Kidney epithelial cell (primary cell): ENCODE data around the gene ATP5ME. TPM values are rescaled to one million over a fixed set of nuclear protein-coding genes. Genes with fewer than 3 reads are reported as not detected.

ENCODE experiments used
- DNase-seq: peaks from one replicate; pipeline ENCODE4 v3.0.0-alpha.2; 2010; ENCODE audit warnings: low read depth
- H3K27me3 ChIP-seq: 2 replicates; pipeline ENCODE4 v1.6.0; 2011; ENCODE audit warnings: low read length; ENCODE audit not compliant: control insufficient read depth, insufficient read depth
- H3K36me3 ChIP-seq: 2 replicates; pipeline ENCODE4 v1.5.1; 2011; ENCODE audit warnings: low read length; ENCODE audit not compliant: control insufficient read depth, insufficient read depth
- H3K4me3 ChIP-seq: 2 replicates; pipeline ENCODE4 v1.5.1; 2011; ENCODE audit warnings: low read depth, mild to moderate bottlenecking, control low read depth, low read length
- total RNA-seq: library from RNA; depleted of rRNA; stranded (reverse); fragments of >200 nt; gene quantifications from 2 replicates; pipeline ENCODE4 v1.2.3, GENCODE V29; 2015
- TF ChIP-seq, protein P1 (sequence below): IDR thresholded peaks from 2 replicates; pipeline ENCODE4 v1.5.1; 2011; ENCODE audit warnings: mild to moderate bottlenecking, moderate library complexity, low read length, control low read depth, inconsistent platforms; ENCODE audit not compliant: insufficient read depth, poor library complexity, severe bottlenecking

Gene ATP5ME
- total RNA-seq, 1 donor from 2014 or later: 116 TPM

DNA sequence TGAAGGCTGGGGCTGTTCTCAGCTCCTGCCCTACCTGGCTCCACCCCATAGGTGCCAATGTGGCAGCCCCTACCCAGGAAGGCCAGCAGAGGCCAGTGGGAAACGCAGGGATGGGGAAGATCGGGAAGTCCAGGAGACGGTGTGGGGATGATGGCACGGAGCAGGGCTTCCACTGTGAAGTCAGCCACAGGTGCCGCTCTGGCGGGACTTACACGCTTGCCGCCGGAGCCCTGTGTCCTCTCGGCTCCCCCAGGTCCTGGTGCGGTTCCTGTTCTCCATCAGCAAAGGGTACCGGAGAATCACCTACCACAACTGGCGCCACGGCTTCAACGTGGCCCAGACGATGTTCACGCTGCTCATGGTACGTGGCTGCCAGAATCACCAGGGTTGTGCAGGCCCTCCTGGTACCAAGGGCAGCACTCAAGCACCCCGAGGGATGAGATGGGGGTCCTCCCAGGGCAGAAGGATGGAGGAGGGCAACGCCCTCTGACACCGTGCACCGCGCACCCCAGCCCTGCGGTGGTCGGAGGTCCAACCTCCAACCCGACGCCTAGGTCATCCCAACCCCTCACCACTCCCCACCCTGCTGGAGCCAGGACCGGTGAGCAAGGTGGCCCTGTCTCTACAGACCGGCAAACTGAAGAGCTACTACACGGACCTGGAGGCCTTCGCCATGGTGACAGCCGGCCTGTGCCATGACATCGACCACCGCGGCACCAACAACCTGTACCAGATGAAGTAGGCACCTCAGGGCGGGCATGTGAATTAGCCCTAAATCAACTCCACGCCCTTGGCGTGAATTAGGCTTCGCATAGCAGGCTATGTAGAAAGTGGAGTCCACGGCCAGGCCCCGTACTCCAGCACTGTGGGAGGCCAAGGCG is 12.0 kb downstream of the ATP5ME start:
- Histone ChIP-seq H3K36me3 (no peaks in the 10 kb centered on the region), H3K4me3 (no peak overlapping the region), H3K27me3 (peaks cover 3% of the 10 kb centered on the region)
- TF ChIP-seq, protein P1, sequence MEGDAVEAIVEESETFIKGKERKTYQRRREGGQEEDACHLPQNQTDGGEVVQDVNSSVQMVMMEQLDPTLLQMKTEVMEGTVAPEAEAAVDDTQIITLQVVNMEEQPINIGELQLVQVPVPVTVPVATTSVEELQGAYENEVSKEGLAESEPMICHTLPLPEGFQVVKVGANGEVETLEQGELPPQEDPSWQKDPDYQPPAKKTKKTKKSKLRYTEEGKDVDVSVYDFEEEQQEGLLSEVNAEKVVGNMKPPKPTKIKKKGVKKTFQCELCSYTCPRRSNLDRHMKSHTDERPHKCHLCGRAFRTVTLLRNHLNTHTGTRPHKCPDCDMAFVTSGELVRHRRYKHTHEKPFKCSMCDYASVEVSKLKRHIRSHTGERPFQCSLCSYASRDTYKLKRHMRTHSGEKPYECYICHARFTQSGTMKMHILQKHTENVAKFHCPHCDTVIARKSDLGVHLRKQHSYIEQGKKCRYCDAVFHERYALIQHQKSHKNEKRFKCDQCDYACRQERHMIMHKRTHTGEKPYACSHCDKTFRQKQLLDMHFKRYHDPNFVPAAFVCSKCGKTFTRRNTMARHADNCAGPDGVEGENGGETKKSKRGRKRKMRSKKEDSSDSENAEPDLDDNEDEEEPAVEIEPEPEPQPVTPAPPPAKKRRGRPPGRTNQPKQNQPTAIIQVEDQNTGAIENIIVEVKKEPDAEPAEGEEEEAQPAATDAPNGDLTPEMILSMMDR: no peak
- DNase-seq: no peak

DNA sequence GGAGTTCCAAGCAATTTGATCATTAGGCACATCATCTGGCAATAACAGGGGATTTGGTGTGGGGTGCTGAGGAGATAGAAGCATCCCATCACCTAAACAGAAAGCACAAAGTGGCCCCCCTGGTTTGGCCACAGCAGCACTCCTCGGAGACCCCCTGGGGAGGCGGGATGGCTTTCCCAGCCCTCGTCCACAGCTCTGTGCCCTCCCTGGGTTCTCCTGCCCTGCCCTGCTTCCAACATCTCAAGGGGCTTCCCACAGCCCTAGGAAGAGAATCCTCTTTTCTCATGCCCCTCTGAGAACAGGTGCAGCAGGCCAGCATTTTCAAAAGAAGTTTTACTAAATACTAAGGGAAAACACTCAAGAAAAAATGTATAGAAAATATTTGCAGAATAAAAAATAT is 12.8 kb downstream of the ATP5ME start:
- TF ChIP-seq, protein P1: no peak

DNA sequence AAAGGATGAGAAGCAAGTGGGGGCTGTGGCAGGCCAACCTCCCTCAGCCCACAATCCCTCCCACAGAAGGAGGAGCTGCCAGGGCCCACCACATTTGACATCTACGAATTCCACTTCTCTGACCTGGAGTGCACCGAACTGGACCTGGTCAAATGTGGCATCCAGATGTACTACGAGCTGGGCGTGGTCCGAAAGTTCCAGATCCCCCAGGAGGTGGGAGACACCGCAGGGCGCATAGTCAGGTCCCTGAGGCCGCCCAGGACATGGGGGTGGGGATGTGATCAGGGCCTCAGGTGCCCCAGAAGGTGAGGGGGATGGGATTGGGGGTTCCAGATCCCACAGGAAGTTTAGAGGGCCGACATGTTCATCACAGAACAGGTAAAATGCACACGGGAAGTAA is 13.7 kb downstream of the ATP5ME start:
- TF ChIP-seq, protein P1: no peak
- Histone ChIP-seq H3K4me3 (no peak overlapping the region), H3K27me3 (peaks cover 4% of the 10 kb centered on the region), H3K36me3 (no peaks in the 10 kb centered on the region)
- DNase-seq: no peak

More for the DNA sequence above, 12.8 kb downstream of the ATP5ME start:
- peaks cover 3% of the 10 kb centered on the region for H3K27me3 ChIP-seq
- H3K36me3 ChIP-seq: no peaks in the 10 kb centered on the region
- no peak for DNase-seq
- H3K4me3 ChIP-seq: no peak overlapping the region

DNA sequence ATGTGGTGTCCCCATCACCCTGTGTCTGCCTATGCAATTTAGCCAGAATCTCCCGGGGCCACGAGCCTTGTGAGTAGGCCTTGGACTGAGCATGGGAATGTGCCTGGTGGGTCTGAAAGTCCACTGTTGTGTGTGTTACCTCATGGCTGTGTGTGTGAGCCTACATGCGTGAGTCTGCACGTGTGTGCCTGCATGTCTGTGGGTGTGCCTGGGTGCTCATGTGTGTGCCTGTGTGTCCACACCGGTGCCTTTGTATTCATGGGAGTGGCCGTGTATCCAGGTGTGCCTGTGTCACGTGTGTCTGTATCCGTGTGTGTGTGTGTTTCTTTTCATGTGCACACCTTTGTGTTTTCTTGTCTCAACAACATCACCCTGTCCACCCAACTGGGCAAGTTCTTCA is 14.2 kb downstream of the ATP5ME start:
- Histone ChIP-seq H3K27me3 (peaks cover 9% of the 10 kb centered on the region), H3K4me3 (no peak overlapping the region), H3K36me3 (no peaks in the 10 kb centered on the region)
- no peak for DNase-seq
- TF ChIP-seq, protein P1: no peak

DNA sequence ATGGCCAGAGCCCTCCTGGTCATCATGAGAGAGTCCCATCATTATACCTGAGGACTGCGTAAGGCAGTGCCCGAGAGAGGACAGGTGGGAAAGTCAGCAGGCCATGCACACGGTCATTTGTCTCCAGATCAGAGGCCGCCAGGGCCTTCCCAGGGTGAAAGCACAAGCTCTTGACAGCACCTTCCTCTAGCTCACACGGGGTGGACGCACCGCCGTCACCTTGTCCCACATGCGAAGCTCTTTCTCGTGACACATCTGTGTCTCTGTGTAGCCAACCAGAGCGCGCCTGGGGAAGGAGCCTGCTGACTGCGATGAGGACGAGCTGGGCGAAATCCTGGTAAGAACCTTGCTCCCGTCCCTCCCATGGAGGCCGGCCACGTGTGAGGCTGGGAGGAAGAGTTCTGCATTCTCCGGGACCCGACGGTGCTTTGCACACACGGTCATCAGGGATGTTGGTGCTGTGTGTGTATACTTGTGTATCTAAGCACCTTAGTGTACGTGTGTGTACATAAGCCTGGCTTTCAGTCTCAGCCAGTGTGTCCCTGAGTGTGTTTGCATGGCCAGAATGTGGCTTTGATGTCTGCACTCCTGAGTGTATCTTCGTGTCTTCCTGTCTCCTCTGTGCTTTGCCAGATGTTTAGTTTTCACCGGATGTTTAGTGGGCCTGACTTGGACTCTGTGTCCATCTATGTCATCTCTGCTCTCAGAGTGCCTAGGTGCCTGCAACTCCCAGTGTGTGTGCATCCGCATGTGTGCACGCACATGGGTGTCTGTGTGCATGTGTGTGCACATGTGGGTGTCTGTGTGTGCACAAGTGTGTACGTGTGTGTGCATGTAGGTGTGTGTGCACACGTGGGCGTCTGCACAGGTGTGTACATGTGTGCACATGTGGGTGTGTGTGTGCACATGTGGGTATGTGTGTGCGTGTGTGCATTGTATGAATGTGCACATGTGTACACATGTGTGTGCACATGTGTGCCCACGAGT is 15.1 kb downstream of the ATP5ME start:
- no peak overlapping the region for H3K4me3 ChIP-seq
- no peaks in the 10 kb centered on the region for H3K36me3 ChIP-seq
- TF ChIP-seq, protein P1: no peak
- no peak for DNase-seq
- H3K27me3 ChIP-seq: peaks cover 12% of the 10 kb centered on the region
